Measurements from ENCODE around the gene RNF44. TPM values are rescaled to one million over a fixed set of nuclear protein-coding genes. Genes with fewer than 3 reads are reported as not detected.
A peak's percentile ranks its signal among the peaks of the same experiment; 100 is the strongest.
"Not testable (repeated sequence)": the region's sequence is repeated elsewhere in the genome, so short reads cannot be mapped to it uniquely, and the experiment has no call there.

RNF44 gene
- total RNA-seq, 1 donor from 2014 or later: 9.6 TPM

- DNase-seq (ENCODE audit: low read depth): no peak
Observed at GRCh38 chr5:176521286-176521685, 15.9 kb downstream of the RNF44 start.

- DNase-seq (ENCODE audit: low read depth): no peak
Observed at GRCh38 chr5:176519810-176520720, 17.1 kb downstream of the RNF44 start.

GRCh38 chr5:176517053-176517661 is 20.0 kb downstream of the RNF44 start:
- no peak for DNase-seq (ENCODE audit: low read depth)

GRCh38 chr5:176515396-176515795 is 21.8 kb downstream of the RNF44 start:
- DNase-seq (ENCODE audit: low read depth): no peak

- no peak for DNase-seq (ENCODE audit: low read depth)
Observed at GRCh38 chr5:176514244-176514950, 22.8 kb downstream of the RNF44 start.

- no peak for DNase-seq (ENCODE audit: low read depth)
Observed at GRCh38 chr5:176513788-176514187, 23.4 kb downstream of the RNF44 start.

GRCh38 chr5:176508603-176509002 is 28.6 kb downstream of the RNF44 start:
- DNase-seq (ENCODE audit: low read depth): peak; percentile 16

GRCh38 chr5:176507911-176508310 is 29.3 kb downstream of the RNF44 start:
- no peak for DNase-seq (ENCODE audit: low read depth)

- no peak for DNase-seq (ENCODE audit: low read depth)
Observed at GRCh38 chr5:176503496-176503895, 33.7 kb downstream of the RNF44 start.

- no peak for DNase-seq (ENCODE audit: low read depth)
Observed at GRCh38 chr5:176501333-176501732, 35.9 kb downstream of the RNF44 start.

GRCh38 chr5:176500511-176500910 is 36.7 kb downstream of the RNF44 start:
- no peak for DNase-seq (ENCODE audit: low read depth)

- no peak for DNase-seq (ENCODE audit: low read depth)
Observed at GRCh38 chr5:176499273-176499672, 37.9 kb downstream of the RNF44 start.

- peak; percentile 18 for DNase-seq (ENCODE audit: low read depth)
Observed at GRCh38 chr5:176497852-176498251, 39.4 kb downstream of the RNF44 start.

GRCh38 chr5:176492431-176492830 is 44.8 kb downstream of the RNF44 start:
- DNase-seq (ENCODE audit: low read depth): no peak

GRCh38 chr5:176491901-176492300 is 45.3 kb downstream of the RNF44 start:
- DNase-seq (ENCODE audit: low read depth): no peak

- DNase-seq (ENCODE audit: low read depth): no peak
Observed at GRCh38 chr5:176491101-176491502, 46.1 kb downstream of the RNF44 start.

GRCh38 chr5:176490301-176490700 is 46.9 kb downstream of the RNF44 start:
- no peak for DNase-seq (ENCODE audit: low read depth)

GRCh38 chr5:176489077-176489476 is 48.1 kb downstream of the RNF44 start:
- no peak for DNase-seq (ENCODE audit: low read depth)

GRCh38 chr5:176487160-176487559 is 50.0 kb downstream of the RNF44 start:
- DNase-seq (ENCODE audit: low read depth): not testable (repeated sequence)

GRCh38 chr5:176486189-176486757 is 50.9 kb downstream of the RNF44 start:
- no peak for DNase-seq (ENCODE audit: low read depth)

GRCh38 chr5:176485176-176485575 is 52.0 kb downstream of the RNF44 start:
- DNase-seq (ENCODE audit: low read depth): no peak

GRCh38 chr5:176481711-176482110 is 55.5 kb downstream of the RNF44 start:
- DNase-seq (ENCODE audit: low read depth): no peak
